K562 (cell line): ENCODE measurements around the gene PLXNB2. TPM values are rescaled to one million over a fixed set of nuclear protein-coding genes. Genes with fewer than 3 reads are reported as not detected.

Experiments used
- ATAC-seq: fragments of 200-7000 bp; cut with Tn5 transposase; 3 replicates; pipeline ENCODE4 v1.9.1; 2020; ENCODE audit warnings: moderate library complexity
- BruUV-seq: library from RNA; stranded (reverse); fragments of 400-500 nt; replicated peaks from 2 replicates; lab custom pipeline; 2021; lab: Mats Ljungman, UMichigan
- CTCF ChIA-PET: fragments of 300-600 bp; formaldehyde crosslinking; extraction: SDS; loops from one replicate; lab custom pipeline; 2021; ENCODE audit warnings: low intra/inter-chr PET ratio; lab: Yijun Ruan, JAX
- POLR2A ChIA-PET: fragments of 300-600, 350-650 bp; sonication (Branson Sonifier 250); formaldehyde crosslinking; extraction: SDS; loops from one replicate; lab custom pipeline; 2021; ENCODE audit warnings: antibody characterized with exemption, inconsistent platforms; lab: Yijun Ruan, JAX
- DNase-seq, 4 experiments: peaks; one replicate each; pipeline versions ENCODE4 v3.0.0 to v3.0.0-alpha.2; 2011 to 2018; ENCODE audit warnings: low spot score in 3 of 4, mixed read lengths in 3 of 4; ENCODE audit errors: extremely low read depth in 1 of 4
- FAIRE-seq: peaks from 2 replicates; lab custom pipeline; 2011; peaks lifted over from hg19 to GRCh38; lab: Jason Lieb, UNC
- H2AFZ ChIP-seq: 2 replicates; pipeline ENCODE4 v1.6.0; 2011; ENCODE audit warnings: low read depth, low read length, control low read depth, inconsistent platforms
- H3K27ac ChIP-seq: fragments of 200-600 bp; 3 replicates; pipeline ENCODE4 v1.8.0; 2011; ENCODE audit warnings: low read depth, mild to moderate bottlenecking, control low read depth, inconsistent platforms, low read length, moderate library complexity, mixed read lengths; ENCODE audit errors: extremely low read depth
- H3K27me3 ChIP-seq, 2 experiments: fragments of 300-600 bp in 1 of 2; 2 replicates in 1 of 2; 3 replicates in 1 of 2; pipeline versions ENCODE4 v1.6.0 to v1.8.0; 2011; ENCODE audit warnings: inconsistent platforms in 2 of 2, low read length in 2 of 2, mild to moderate bottlenecking in 1 of 2, mixed read lengths in 1 of 2, moderate library complexity in 1 of 2; ENCODE audit not compliant: control insufficient read depth in 2 of 2, insufficient read depth in 2 of 2
- H3K36me3 ChIP-seq: fragments of 300-600 bp; 3 replicates; pipeline ENCODE4 v1.8.0; 2011; ENCODE audit warnings: mild to moderate bottlenecking, low read length, inconsistent platforms; ENCODE audit not compliant: control insufficient read depth, insufficient read depth
- H3K4me1 ChIP-seq, 2 experiments: fragments of 200-600 bp in 1 of 2; replicated peaks in 1 of 2; 2 replicates in 1 of 2; 3 replicates in 1 of 2; pipeline versions ENCODE4 v1.5.1 to v1.8.0; 2011; ENCODE audit warnings: inconsistent platforms in 2 of 2, low read length in 2 of 2, mild to moderate bottlenecking in 1 of 2, mixed read lengths in 1 of 2, moderate library complexity in 1 of 2; ENCODE audit not compliant: control insufficient read depth in 2 of 2, insufficient read depth in 2 of 2
- H3K4me2 ChIP-seq: 2 replicates; pipeline ENCODE4 v1.6.1; 2011; ENCODE audit warnings: low read length, control low read depth, inconsistent platforms, mixed read lengths; ENCODE audit not compliant: insufficient read depth
- H3K4me3 ChIP-seq: fragments of 200-600 bp; sonication (generic), shearing (Covaris generic); 2 replicates; pipeline ENCODE4 v1.5.1; 2016; ENCODE audit warnings: control low read depth, inconsistent platforms
- H3K79me2 ChIP-seq: fragments of 200-600 bp; 3 replicates; pipeline ENCODE4 v1.8.0; 2011; ENCODE audit warnings: low read length, inconsistent platforms; ENCODE audit not compliant: control insufficient read depth, insufficient read depth
- H3K9ac ChIP-seq, 2 experiments: 2 replicates each; pipeline versions ENCODE4 v1.6.0 to v1.6.1; 2011; ENCODE audit warnings: low read depth in 2 of 2, low read length in 2 of 2, control low read depth in 1 of 2, inconsistent platforms in 1 of 2, mild to moderate bottlenecking in 1 of 2, mixed read lengths in 1 of 2; ENCODE audit not compliant: insufficient read depth in 1 of 2
- H3K9me1 ChIP-seq: one replicate; pipeline ENCODE4 v1.6.0; 2011; ENCODE audit warnings: inconsistent platforms, mild to moderate bottlenecking, low read length, moderate library complexity; ENCODE audit not compliant: control insufficient read depth, insufficient read depth
- H3K9me3 ChIP-seq: replicated peaks from 2 replicates; pipeline ENCODE4 v1.5.1; 2011; ENCODE audit warnings: low read depth, low read length, inconsistent platforms; ENCODE audit not compliant: control insufficient read depth, insufficient read depth
- H4K20me1 ChIP-seq: replicated peaks from 2 replicates; pipeline ENCODE4 v1.6.1; 2011; ENCODE audit warnings: low read length, inconsistent platforms, mixed read lengths; ENCODE audit not compliant: control insufficient read depth, insufficient read depth
- BHLHE40 ChIP-seq: IDR thresholded peaks from 2 replicates; pipeline ENCODE4 v1.6.1; 2011; ENCODE audit warnings: low read length, improper control_type of control experiment
- CBX2 ChIP-seq: fragments of 200-600 bp; sonication (generic); IDR thresholded peaks from one replicate; pipeline ENCODE4 v1.6.1; 2012; ENCODE audit warnings: mild to moderate bottlenecking, low read length, inconsistent platforms; ENCODE audit not compliant: insufficient read depth, poor library complexity, severe bottlenecking
- E2F5 ChIP-seq: sonication (generic); formaldehyde crosslinking; IDR thresholded peaks from 2 replicates; pipeline ENCODE4 v1.8.0; 2022; ENCODE audit warnings: mild to moderate bottlenecking, missing genetic modification reagents
- GATAD2A ChIP-seq: fragments of 450-650 bp; IDR thresholded peaks from 2 replicates; pipeline ENCODE4 v1.6.1; 2017
- MAFG ChIP-seq: fragments of 450-650 bp; conservative IDR thresholded peaks from 2 replicates; pipeline ENCODE4 v1.6.1; 2016; ENCODE audit warnings: missing genetic modification characterization, missing compliant biosample characterization
- NR4A1 ChIP-seq, 2 experiments: fragments of 250-450 bp in 1 of 2; fragments of 450-650 bp in 1 of 2; sonication (Bioruptor Pico) in 1 of 2; IDR thresholded peaks; 2 replicates each; pipeline versions ENCODE4 v1.4.0 to v1.6.1; 2016 to 2020; ENCODE audit warnings: mild to moderate bottlenecking in 2 of 2, missing compliant biosample characterization in 1 of 2, missing genetic modification characterization in 1 of 2, moderate library complexity in 1 of 2
- PHB ChIP-seq: fragments of 250-450 bp; sonication (Bioruptor Pico); IDR thresholded peaks from 2 replicates; pipeline ENCODE4 v1.5.0; 2021
- POLR2H ChIP-seq: IDR thresholded peaks from 2 replicates; pipeline ENCODE4 v1.6.1; 2016; ENCODE audit warnings: missing genetic modification characterization, low read depth, mild to moderate bottlenecking, control low read depth, missing compliant biosample characterization, moderate library complexity
- RNF2 ChIP-seq: sonication (generic); IDR thresholded peaks from 2 replicates; pipeline ENCODE4 v1.6.1; 2016
- SRF ChIP-seq, 2 experiments: fragments of 250-450, 450-650 bp in 1 of 2; sonication (Bioruptor Pico) in 1 of 2; sonication (generic) in 1 of 2; formaldehyde crosslinking; IDR thresholded peaks; 2 replicates each; pipeline versions ENCODE4 v1.5.0 to v1.5.1; 2020 to 2022; ENCODE audit warnings: mild to moderate bottlenecking in 1 of 2, missing genetic modification reagents in 1 of 2
- THAP7 ChIP-seq: fragments of 250-450 bp; sonication (Bioruptor Pico); IDR thresholded peaks from 2 replicates; pipeline ENCODE4 v1.5.0; 2021
- U2AF1 ChIP-seq: fragments of 200-400 bp; formaldehyde crosslinking; optimal IDR thresholded peaks from 2 replicates; pipeline ENCODE3; 2017; ENCODE audit warnings: mild to moderate bottlenecking, low read depth, low read length, moderate library complexity
- ZFX ChIP-seq: sonication (generic); formaldehyde crosslinking; IDR thresholded peaks from 2 replicates; pipeline ENCODE4 v1.8.0; 2022; ENCODE audit warnings: mild to moderate bottlenecking, missing genetic modification reagents, moderate library complexity
- ZNF3 ChIP-seq: fragments of 250-450 bp; sonication (Bioruptor Pico); IDR thresholded peaks from 2 replicates; pipeline ENCODE4 v1.5.0; 2021; ENCODE audit warnings: mild to moderate bottlenecking, moderate library complexity
- ZNF316 ChIP-seq: fragments of 450-650 bp; IDR thresholded peaks from 2 replicates; pipeline ENCODE4 v1.6.1; 2016
- ZNF740 ChIP-seq, 3 experiments: fragments of 200-800 bp in 1 of 3; sonication (Bioruptor generic) in 1 of 3; sonication (generic) in 1 of 3; formaldehyde crosslinking in 1 of 3; IDR thresholded peaks; 2 replicates each; pipeline versions ENCODE4 v1.6.1 to v1.8.0; 2016 to 2022; ENCODE audit warnings: mild to moderate bottlenecking in 2 of 3, missing compliant biosample characterization in 2 of 3, missing genetic modification characterization in 2 of 3, missing genetic modification reagents in 1 of 3
- WGBS: fragments of 100-300 bp; shearing (Covaris generic); methylation state at CpG from one replicate; pipeline ENCODE4 v1.1.6; 2016; ENCODE audit warnings: low coverage, mixed read lengths; ENCODE audit not compliant: insufficient coverage; ENCODE audit errors: missing lambda C conversion rate; 5-methylcytosine and 5-hydroxymethylcytosine counted together
- in situ Hi-C: fragments of 300-500 bp; cut with MboI; formaldehyde crosslinking; loops from 4 replicates; pipeline ENCODE4 v1.15.0; 2018; ENCODE audit warnings: inconsistent platforms, mixed read lengths
- intact Hi-C: fragments of 100-400 bp; cut with micrococcal nuclease; formaldehyde crosslinking; loops from 2 replicates; pipeline ENCODE4 v1.14.2; 2022
- polyA plus RNA-seq, 8 experiments: library from polyadenylated mRNA; depleted of rRNA in 4 of 8; stranded (reverse) in 5 of 8; unstranded in 3 of 8; fragments of >200 nt; fragmentation: Nextera tagmentation in 2 of 8; fragmentation: Illumina TruSeq in 1 of 8; extraction: Ambion mirVana in 2 of 8; extraction: Trizol in 1 of 8; gene quantifications; 2 replicates each; pipeline versions ENCODE4 v1.2.1 to v1.2.3, GENCODE V29; 2011 to 2014; ENCODE audit warnings: inconsistent platforms in 1 of 8, missing spikeins in 1 of 8
- total RNA-seq, 7 experiments: library from RNA; depleted of rRNA in 6 of 7; stranded (reverse); fragments of >200 nt in 6 of 7; fragmentation: Illumina TruSeq in 2 of 7; extraction: Trizol in 2 of 7; gene quantifications; 2 replicates each; pipeline versions ENCODE4 v1.2.1 to v1.2.3, GENCODE V29; 2011 to 2021; ENCODE audit warnings: low replicate concordance in 1 of 7

PLXNB2 gene
- total and polyA plus RNA-seq, 9 of the 15 experiments (the other 6 are each of a cell fraction or from before 2014, with no cell fraction given) = 0.15 to 45.1 (median 13.6) TPM

- peak in 1 of 2 experiments; percentile 54; a peak in 1 of 4 replicates for TF ChIP-seq SRF (CRISPR knock-in tag; IDR thresholded peaks at IDR 0.05)
- peak; percentile 59 for TF ChIP-seq ZFX (CRISPR knock-in tag)
- peak; percentile 60; the same call in 1 of the 2 replicates for TF ChIP-seq ZNF316
Measured at GRCh38 chr22:50262460-50262911, 45.0 kb downstream of the PLXNB2 start (continued).

GRCh38 chr22:50261615-50262459 lies 45.6 kb downstream of the PLXNB2 start, which contains the start of gene MAPK12:
Gene MAPK12, minus strand, starts transcription at chr22:50261683. Its CDS starts 174 bp downstream, at chr22:50261509.
- DNase-seq (peak; percentile 71 to 84 (median 80)), ATAC-seq (peak; percentile 76), FAIRE-seq (no peak)
- peaks cover 15 to 85% of the 10 kb centered on the region in 2 experiments; a peak in 4 of 5 replicates for H3K4me1 ChIP-seq
- H3K9me3 ChIP-seq = no peaks in the 10 kb centered on the region
- H3K79me2 ChIP-seq = peaks cover 27% of the 10 kb centered on the region
- H3K4me2 ChIP-seq = peak within 1 kb of the TSS; percentile 79
- no peaks in the 10 kb centered on the region for H4K20me1 ChIP-seq
- 8% methylated on average over 10 of the region's 61 CpGs for WGBS
- H3K4me3 ChIP-seq = peak within 1 kb of the TSS; percentile 64
- intact Hi-C loops (no loop called here), in situ Hi-C loops (no loop called here)
- CTCF ChIA-PET = no interaction called here
- BruUV-seq = no TSS peak
- H3K9ac ChIP-seq = peak within 1 kb of the TSS; percentile 72 to 95
- H3K27me3 ChIP-seq = no peaks in the 10 kb centered on the region
- no peaks in the 10 kb centered on the region for H3K9me1 ChIP-seq
- H3K27ac ChIP-seq = peak within 1 kb of the TSS; percentile 76
- POLR2A ChIA-PET = interaction anchor here (0.6 to 1.5 kb wide), 4 partner anchors 10 to 71 kb away, joined by 3 to 5 read pairs (median 3); partner anchors contain the start of genes HDAC10 and PLXNB2
- H2AFZ ChIP-seq = peak within 1 kb of the TSS; percentile 72; the same call in 1 of the 2 replicates
- peaks cover 25% of the 10 kb centered on the region; the same call in 1 of the 3 replicates for H3K36me3 ChIP-seq
- TF ChIP-seq BHLHE40 = peak; percentile 66
- TF ChIP-seq U2AF1 = no peak
- TF ChIP-seq THAP7 = no peak
- no peak for TF ChIP-seq GATAD2A
- no peak for TF ChIP-seq CBX2
- TF ChIP-seq ZNF740 (CRISPR knock-in tag; IDR thresholded peaks at IDR 0.05) = no peak
- 0 out of 4 replicates have a peak, but pooled peaks of 1 of the 2 experiments have one; percentile 20 for TF ChIP-seq ZNF740 (tag; IDR thresholded peaks at IDR 0.05)
- no peak for TF ChIP-seq PHB (CRISPR knock-in tag)
- no peak for TF ChIP-seq MAFG (tag)
- no peak for TF ChIP-seq RNF2
- no peak for TF ChIP-seq E2F5
- no peak for TF ChIP-seq ZNF3 (CRISPR knock-in tag)
- TF ChIP-seq POLR2H = no peak
- TF ChIP-seq NR4A1 (CRISPR knock-in tag; IDR thresholded peaks at IDR 0.05) = no peak
- no peak for TF ChIP-seq NR4A1 (tag; IDR thresholded peaks at IDR 0.05)
